ENCODE measurements around the gene MYO5B. TPM values are rescaled to one million over a fixed set of nuclear protein-coding genes. Genes with fewer than 3 reads are reported as not detected.

The MYO5B gene
- total RNA-seq, 4 donors from 2014 or later: 32.0 to 63.3 (median 46.8) TPM

DNA sequence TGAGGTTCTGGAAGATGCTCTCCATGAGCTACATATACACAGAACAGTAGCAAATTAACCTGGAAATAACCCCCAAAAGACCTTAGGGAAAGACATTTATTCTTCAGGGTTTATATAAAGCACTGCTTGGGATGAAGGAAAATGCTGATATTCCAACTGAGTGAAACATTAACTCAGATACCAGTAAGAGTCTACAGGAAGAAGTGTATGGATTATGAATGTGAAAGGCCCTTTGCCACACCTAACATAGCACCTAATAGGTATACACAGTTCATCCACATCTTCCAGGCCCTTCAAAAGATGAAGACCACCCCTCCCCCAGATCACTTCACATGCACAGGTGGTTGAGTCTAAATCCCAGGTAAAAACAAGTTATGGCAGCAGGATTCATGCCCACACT is 50.4 kb downstream of the MYO5B start:
- no peaks in the 10 kb centered on the region for H3K36me3 ChIP-seq
- no peaks in the 10 kb centered on the region for H3K9me3 ChIP-seq
- no peak overlapping the region for H3K27ac ChIP-seq
- H3K4me1 ChIP-seq: peaks cover 8 to 19% (median 15%) of the 10 kb centered on the region in 3 donors
- H3K27me3 ChIP-seq: no peaks in the 10 kb centered on the region
- TF ChIP-seq, protein P1, sequence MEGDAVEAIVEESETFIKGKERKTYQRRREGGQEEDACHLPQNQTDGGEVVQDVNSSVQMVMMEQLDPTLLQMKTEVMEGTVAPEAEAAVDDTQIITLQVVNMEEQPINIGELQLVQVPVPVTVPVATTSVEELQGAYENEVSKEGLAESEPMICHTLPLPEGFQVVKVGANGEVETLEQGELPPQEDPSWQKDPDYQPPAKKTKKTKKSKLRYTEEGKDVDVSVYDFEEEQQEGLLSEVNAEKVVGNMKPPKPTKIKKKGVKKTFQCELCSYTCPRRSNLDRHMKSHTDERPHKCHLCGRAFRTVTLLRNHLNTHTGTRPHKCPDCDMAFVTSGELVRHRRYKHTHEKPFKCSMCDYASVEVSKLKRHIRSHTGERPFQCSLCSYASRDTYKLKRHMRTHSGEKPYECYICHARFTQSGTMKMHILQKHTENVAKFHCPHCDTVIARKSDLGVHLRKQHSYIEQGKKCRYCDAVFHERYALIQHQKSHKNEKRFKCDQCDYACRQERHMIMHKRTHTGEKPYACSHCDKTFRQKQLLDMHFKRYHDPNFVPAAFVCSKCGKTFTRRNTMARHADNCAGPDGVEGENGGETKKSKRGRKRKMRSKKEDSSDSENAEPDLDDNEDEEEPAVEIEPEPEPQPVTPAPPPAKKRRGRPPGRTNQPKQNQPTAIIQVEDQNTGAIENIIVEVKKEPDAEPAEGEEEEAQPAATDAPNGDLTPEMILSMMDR (IDR thresholded peaks at IDR 0.05): no peak
- no peak for TF ChIP-seq POLR2A (IDR thresholded peaks at IDR 0.05)
- no peak overlapping the region for H3K4me3 ChIP-seq
- intact Hi-C loops (cut with DNase I): no loop called here
- DNase-seq: no peak

DNA sequence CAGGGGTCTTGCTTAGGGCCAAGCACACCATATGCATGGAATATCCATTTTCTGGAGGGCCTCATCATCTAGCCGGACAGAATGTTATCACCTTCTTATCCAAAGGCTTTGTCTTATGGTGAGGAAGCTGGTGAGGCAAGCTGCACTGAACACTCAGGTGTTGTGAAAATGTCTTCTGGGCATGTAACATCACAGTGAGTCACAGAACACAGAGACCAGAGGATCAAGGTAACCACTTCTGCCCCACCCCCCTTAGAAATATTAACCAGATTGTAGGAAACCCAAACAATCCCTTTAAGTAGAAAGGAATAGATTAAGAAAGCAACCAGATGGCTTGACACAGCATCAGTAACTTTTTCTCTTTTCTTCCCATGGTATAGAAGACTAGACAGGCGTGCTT is 51.1 kb downstream of the MYO5B start:
- no peak overlapping the region for H3K4me3 ChIP-seq
- 33 to 43% methylated on average over 2 of the region's 2 CpGs for WGBS, 2 donors
- H3K36me3 ChIP-seq: no peaks in the 10 kb centered on the region
- H3K4me1 ChIP-seq: peaks cover 8 to 19% (median 15%) of the 10 kb centered on the region in 3 donors
- TF ChIP-seq, protein P1 (IDR thresholded peaks at IDR 0.05): no peak
- TF ChIP-seq POLR2A (IDR thresholded peaks at IDR 0.05): no peak
- intact Hi-C loops (cut with DNase I): no loop called here
- peak overlapping the region in 2 of 4 donors; percentile 2 to 45 for H3K27ac ChIP-seq
- no peak for DNase-seq
- no peaks in the 10 kb centered on the region for H3K27me3 ChIP-seq
- H3K9me3 ChIP-seq: no peaks in the 10 kb centered on the region

DNA sequence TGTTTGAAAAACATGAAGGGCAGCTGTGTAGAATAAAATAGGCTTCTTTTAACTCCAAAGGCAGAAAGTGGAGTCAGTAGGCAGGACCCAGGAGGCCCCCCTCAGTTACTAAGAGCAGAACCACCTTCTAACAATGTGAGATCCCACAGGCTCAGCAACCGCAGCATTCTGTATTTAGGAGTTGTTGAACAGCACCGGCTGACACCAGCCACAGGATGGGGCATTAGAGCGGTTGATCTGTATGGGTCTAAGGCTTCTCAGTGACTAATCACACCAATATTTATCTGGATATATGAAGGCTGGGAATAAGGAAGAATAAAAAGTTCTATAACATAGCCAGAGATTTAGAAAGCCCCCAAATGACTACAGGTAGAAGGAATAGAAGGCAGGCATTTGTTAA is 51.7 kb downstream of the MYO5B start:
- intact Hi-C loops (cut with DNase I): no loop called here
- 62 to 72% methylated on average over 3 of the region's 3 CpGs for WGBS, 2 donors
- H3K36me3 ChIP-seq: no peaks in the 10 kb centered on the region
- peaks cover 8 to 19% (median 15%) of the 10 kb centered on the region in 3 donors for H3K4me1 ChIP-seq
- H3K9me3 ChIP-seq: no peaks in the 10 kb centered on the region
- H3K27ac ChIP-seq: no peak overlapping the region
- DNase-seq: no peak
- no peak for TF ChIP-seq POLR2A (IDR thresholded peaks at IDR 0.05)
- TF ChIP-seq, protein P1 (IDR thresholded peaks at IDR 0.05): no peak
- H3K27me3 ChIP-seq: no peaks in the 10 kb centered on the region
- H3K4me3 ChIP-seq: no peak overlapping the region

DNA sequence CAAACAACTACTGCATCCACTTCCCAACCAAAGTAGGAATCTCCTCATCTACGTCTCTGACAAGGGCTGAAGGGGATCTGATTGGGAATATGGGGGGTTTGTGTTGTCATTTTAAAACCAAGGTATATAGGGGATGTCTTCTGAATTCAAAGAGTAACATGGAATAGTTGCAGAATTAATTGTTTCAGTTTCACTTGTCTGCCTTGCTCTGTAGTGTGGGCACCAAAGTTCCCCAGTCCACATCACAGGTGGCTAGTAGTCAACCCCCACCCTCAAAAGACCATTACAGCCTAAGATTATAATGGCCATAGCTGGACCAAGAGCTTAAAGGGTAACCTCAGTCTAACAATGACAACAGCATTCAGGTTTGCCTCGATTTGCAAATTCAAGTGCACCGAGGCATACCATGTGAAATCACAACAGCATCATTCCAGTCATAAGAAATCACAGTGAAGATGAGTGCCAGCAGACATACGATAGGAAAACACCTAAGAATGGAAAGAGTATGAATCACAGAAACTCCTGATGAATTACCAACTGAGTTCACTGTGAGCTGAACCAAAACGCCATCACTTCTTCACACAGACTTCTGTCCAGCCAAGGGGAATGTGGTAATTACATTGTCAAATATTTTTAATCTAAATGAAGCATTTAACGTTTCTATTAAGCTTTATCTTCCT is 52.4 kb downstream of the MYO5B start:
- intact Hi-C loops (cut with DNase I): no loop called here
- Histone ChIP-seq H3K27me3 (no peaks in the 10 kb centered on the region), H3K27ac (no peak overlapping the region), H3K36me3 (no peaks in the 10 kb centered on the region), H3K4me1 (peaks cover 8 to 19% (median 15%) of the 10 kb centered on the region in 3 donors), H3K4me3 (no peak overlapping the region), H3K9me3 (no peaks in the 10 kb centered on the region)
- WGBS, 2 donors: 36 to 48% methylated on average over 6 of the region's 6 CpGs
- DNase-seq: no peak
- TF ChIP-seq, protein P1 (IDR thresholded peaks at IDR 0.05): no peak
- no peak for TF ChIP-seq POLR2A (IDR thresholded peaks at IDR 0.05)

DNA sequence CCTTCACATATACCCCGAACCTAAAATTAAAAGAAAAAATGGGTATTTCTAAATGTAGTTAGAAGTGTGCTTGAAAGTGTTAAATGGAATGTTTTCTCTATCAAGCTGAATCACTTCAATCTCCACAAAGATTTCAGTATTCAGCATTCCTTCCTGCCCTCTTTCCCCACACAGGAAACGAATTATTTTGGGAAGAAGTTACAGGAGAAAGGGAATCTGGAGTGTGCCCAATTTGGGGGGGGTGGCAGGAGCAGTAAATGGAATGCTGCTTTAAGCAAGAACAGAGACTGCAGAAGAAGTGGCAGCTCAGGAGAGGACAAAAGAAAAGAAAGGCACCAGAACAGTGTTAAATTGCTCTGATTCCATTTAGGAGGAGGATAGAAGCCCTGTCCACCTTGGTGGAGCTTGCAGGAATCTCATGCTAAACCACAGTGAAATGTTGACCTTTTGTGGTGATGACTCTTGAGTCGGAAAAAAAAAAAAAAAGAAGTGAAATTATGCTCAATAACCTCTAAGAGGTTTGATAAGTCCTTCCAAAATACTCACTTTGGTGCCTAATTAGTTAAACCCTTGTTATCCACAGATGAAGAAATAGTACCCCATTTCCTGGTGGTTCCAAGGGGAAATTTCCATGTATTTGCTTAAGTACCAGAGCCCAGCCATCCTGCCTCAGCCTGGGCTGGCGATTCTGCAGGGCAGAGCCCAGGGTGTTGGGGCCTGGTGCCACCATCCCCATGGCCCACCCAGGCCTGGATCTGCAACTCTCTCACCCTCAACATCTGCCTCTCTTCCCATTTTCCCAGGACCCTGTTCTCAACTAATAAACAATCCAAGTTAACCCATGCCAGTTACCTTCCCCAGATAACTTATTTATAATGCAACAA is 56.5 kb downstream of the MYO5B start:
- Histone ChIP-seq H3K27ac (no peak overlapping the region), H3K9me3 (no peaks in the 10 kb centered on the region), H3K36me3 (no peaks in the 10 kb centered on the region), H3K4me1 (peaks cover 4 to 15% (median 4%) of the 10 kb centered on the region in 3 donors), H3K27me3 (no peaks in the 10 kb centered on the region), H3K4me3 (no peak overlapping the region)
- no peak for TF ChIP-seq POLR2A (IDR thresholded peaks at IDR 0.05)
- TF ChIP-seq, protein P1 (IDR thresholded peaks at IDR 0.05): no peak
- DNase-seq: no peak
- WGBS, 2 donors: 44 to 78% methylated on average over 4 of the region's 4 CpGs
- intact Hi-C loops (cut with DNase I): no loop called here

Measured in esophagus squamous epithelium (tissue), 5 donors.